DOHH2 (cell line): Measurements from ENCODE around the gene RTP3.
"Not testable (repeated sequence)": the region's sequence is repeated elsewhere in the genome, so short reads cannot be mapped to it uniquely, and the experiment has no call there.

Experiments used
- EZH2phosphoT487 ChIP-seq: fragments of 200-600 bp; sonication (generic); IDR thresholded peaks from 2 replicates; pipeline ENCODE4 v1.6.1; 2017; ENCODE audit warnings: borderline replicate concordance, mild to moderate bottlenecking, antibody characterized with exemption, low read length, moderate library complexity, mixed read lengths
- TF ChIP-seq, protein P1 (sequence below): fragments of 200-600 bp; sonication (generic); IDR thresholded peaks from one replicate; pipeline ENCODE4 v1.5.1; 2014; ENCODE audit warnings: antibody characterized with exemption, mild to moderate bottlenecking, low read depth, low read length; ENCODE audit not compliant: poor library complexity, severe bottlenecking

DNA sequence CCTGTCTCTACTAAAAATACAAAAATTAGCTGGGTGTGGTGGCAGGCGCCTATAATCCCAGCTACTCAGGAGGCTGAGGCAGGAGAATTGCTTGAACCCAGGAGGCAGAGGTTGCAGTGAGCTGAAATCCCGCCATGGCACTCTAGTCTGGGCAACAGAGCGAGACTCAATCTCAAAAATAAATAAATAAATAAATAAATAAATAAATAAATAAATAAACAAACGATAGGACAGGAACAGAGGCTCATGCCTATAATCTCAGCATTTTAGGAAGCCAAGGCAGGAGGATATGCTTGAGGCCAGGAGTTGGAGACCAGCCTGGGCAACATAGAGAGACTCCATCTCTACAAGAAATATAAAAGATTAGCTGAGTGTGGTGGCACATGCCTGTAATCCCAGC is 24.4 kb downstream of the RTP3 start:
- TF ChIP-seq, protein P1, sequence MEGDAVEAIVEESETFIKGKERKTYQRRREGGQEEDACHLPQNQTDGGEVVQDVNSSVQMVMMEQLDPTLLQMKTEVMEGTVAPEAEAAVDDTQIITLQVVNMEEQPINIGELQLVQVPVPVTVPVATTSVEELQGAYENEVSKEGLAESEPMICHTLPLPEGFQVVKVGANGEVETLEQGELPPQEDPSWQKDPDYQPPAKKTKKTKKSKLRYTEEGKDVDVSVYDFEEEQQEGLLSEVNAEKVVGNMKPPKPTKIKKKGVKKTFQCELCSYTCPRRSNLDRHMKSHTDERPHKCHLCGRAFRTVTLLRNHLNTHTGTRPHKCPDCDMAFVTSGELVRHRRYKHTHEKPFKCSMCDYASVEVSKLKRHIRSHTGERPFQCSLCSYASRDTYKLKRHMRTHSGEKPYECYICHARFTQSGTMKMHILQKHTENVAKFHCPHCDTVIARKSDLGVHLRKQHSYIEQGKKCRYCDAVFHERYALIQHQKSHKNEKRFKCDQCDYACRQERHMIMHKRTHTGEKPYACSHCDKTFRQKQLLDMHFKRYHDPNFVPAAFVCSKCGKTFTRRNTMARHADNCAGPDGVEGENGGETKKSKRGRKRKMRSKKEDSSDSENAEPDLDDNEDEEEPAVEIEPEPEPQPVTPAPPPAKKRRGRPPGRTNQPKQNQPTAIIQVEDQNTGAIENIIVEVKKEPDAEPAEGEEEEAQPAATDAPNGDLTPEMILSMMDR: not testable (repeated sequence)
- not testable (repeated sequence) for TF ChIP-seq EZH2phosphoT487
